H9 (cell line): ENCODE results near the gene GRIN2A. TPM values are rescaled to one million over a fixed set of nuclear protein-coding genes. Genes with fewer than 3 reads are reported as not detected.

Experiments used
- DNase-seq: peaks from one replicate; pipeline ENCODE4 v3.0.0-alpha.2; 2017
- H2AFZ ChIP-seq: one replicate; pipeline ENCODE4 v1.6.1; 2013; ENCODE audit warnings: mild to moderate bottlenecking, low read length, control low read depth, moderate library complexity
- H2AK5ac ChIP-seq: 2 replicates; pipeline ENCODE4 v1.6.1; 2013; ENCODE audit warnings: low read length, control low read depth, mixed read lengths; ENCODE audit not compliant: insufficient read length
- H2BK120ac ChIP-seq: one replicate; pipeline ENCODE4 v1.6.1; 2013; ENCODE audit warnings: low read depth, mild to moderate bottlenecking, low read length, control low read depth, inconsistent platforms; ENCODE audit not compliant: poor library complexity, severe bottlenecking
- H2BK12ac ChIP-seq: 2 replicates; pipeline ENCODE4 v1.6.1; 2013; ENCODE audit warnings: low read length, control low read depth, mixed read lengths, low read depth; ENCODE audit not compliant: insufficient read length
- H2BK15ac ChIP-seq: 2 replicates; pipeline ENCODE4 v1.6.1; 2013; ENCODE audit warnings: low read depth, low read length, control low read depth
- H2BK20ac ChIP-seq: one replicate; pipeline ENCODE4 v1.6.1; 2013; ENCODE audit warnings: low read depth, mild to moderate bottlenecking, low read length, control low read depth, inconsistent platforms; ENCODE audit not compliant: poor library complexity, severe bottlenecking
- H2BK5ac ChIP-seq: 2 replicates; pipeline ENCODE4 v1.6.1; 2013; ENCODE audit warnings: low read length, control low read depth, mixed read lengths; ENCODE audit not compliant: insufficient read length
- H3K14ac ChIP-seq: 2 replicates; pipeline ENCODE4 v1.6.1; 2013; ENCODE audit warnings: low read length, control low read depth; ENCODE audit not compliant: insufficient read depth
- H3K18ac ChIP-seq: 2 replicates; pipeline ENCODE4 v1.6.1; 2013; ENCODE audit warnings: low read depth, mild to moderate bottlenecking, mixed read lengths, low read length, control low read depth; ENCODE audit not compliant: insufficient read length
- H3K23ac ChIP-seq: 2 replicates; pipeline ENCODE4 v1.6.1; 2013; ENCODE audit warnings: low read length, control low read depth, mixed read lengths, low read depth; ENCODE audit not compliant: insufficient read length
- H3K23me2 ChIP-seq: 2 replicates; pipeline ENCODE4 v1.6.1; 2013; ENCODE audit warnings: low read depth, mild to moderate bottlenecking, mixed read lengths, low read length, control low read depth; ENCODE audit not compliant: insufficient read length, poor library complexity, severe bottlenecking
- H3K27ac ChIP-seq: 2 replicates; pipeline ENCODE4 v1.5.1; 2013; ENCODE audit warnings: low read length, control low read depth, mixed read lengths, low read depth; ENCODE audit not compliant: insufficient read length
- H3K27me3 ChIP-seq: 2 replicates; pipeline ENCODE4 v1.6.1; 2013; ENCODE audit warnings: low read length, control low read depth, inconsistent platforms; ENCODE audit not compliant: insufficient read depth
- H3K4ac ChIP-seq: 2 replicates; pipeline ENCODE4 v1.6.1; 2013; ENCODE audit warnings: low read depth, mild to moderate bottlenecking, control low read depth, inconsistent platforms, low read length, moderate library complexity
- H3K4me1 ChIP-seq: 2 replicates; pipeline ENCODE4 v1.6.1; 2013; ENCODE audit warnings: low read length, control low read depth, inconsistent platforms; ENCODE audit not compliant: insufficient read depth
- H3K4me2 ChIP-seq: 2 replicates; pipeline ENCODE4 v1.6.1; 2013; ENCODE audit warnings: low read length, control low read depth, mixed read lengths; ENCODE audit not compliant: insufficient read length, insufficient read depth
- H3K56ac ChIP-seq: 2 replicates; pipeline ENCODE4 v1.6.1; 2013; ENCODE audit warnings: low read depth, mild to moderate bottlenecking, mixed read lengths, low read length, control low read depth; ENCODE audit not compliant: insufficient read length
- H3K79me1 ChIP-seq: 2 replicates; pipeline ENCODE4 v1.6.1; 2013; ENCODE audit warnings: low read depth, mild to moderate bottlenecking, moderate library complexity, low read length, control low read depth, inconsistent platforms; ENCODE audit not compliant: insufficient read depth, poor library complexity, severe bottlenecking
- H3K79me2 ChIP-seq: 2 replicates; pipeline ENCODE4 v1.6.1; 2013; ENCODE audit warnings: low read length, control low read depth, inconsistent platforms; ENCODE audit not compliant: insufficient read depth
- H3K9ac ChIP-seq: 2 replicates; pipeline ENCODE4 v1.6.1; 2013; ENCODE audit warnings: low read length, control low read depth, mixed read lengths; ENCODE audit not compliant: insufficient read length; ENCODE audit errors: extremely low read depth
- H3K9me3 ChIP-seq: one replicate; pipeline ENCODE4 v1.6.1; 2013; ENCODE audit warnings: low read depth, low read length, inconsistent platforms; ENCODE audit not compliant: control insufficient read depth
- H3T11ph ChIP-seq: one replicate; pipeline ENCODE4 v1.6.1; 2013; ENCODE audit warnings: mild to moderate bottlenecking, low read length, control low read depth, inconsistent platforms
- H4K20me1 ChIP-seq: one replicate; pipeline ENCODE4 v1.6.1; 2013; ENCODE audit not compliant: control insufficient read depth, insufficient read length, insufficient read depth
- H4K5ac ChIP-seq: 2 replicates; pipeline ENCODE4 v1.6.1; 2013; ENCODE audit warnings: low read depth, mild to moderate bottlenecking, mixed read lengths, low read length, control low read depth; ENCODE audit not compliant: insufficient read length
- H4K8ac ChIP-seq: replicated peaks from 2 replicates; pipeline ENCODE4 v1.6.1; 2013; ENCODE audit warnings: low read length, control low read depth, mixed read lengths, low read depth; ENCODE audit not compliant: insufficient read length
- H4K91ac ChIP-seq: 2 replicates; pipeline ENCODE4 v1.6.1; 2013; ENCODE audit warnings: low read depth, mild to moderate bottlenecking, moderate library complexity, mixed read lengths, low read length, control low read depth; ENCODE audit not compliant: insufficient read length
- H3K27ac Mint-ChIP-seq, 3 experiments: 2 replicates in 2 of 3; 3 replicates in 1 of 3; pipeline ENCODE4 v1.8.0; 2020 to 2021; ENCODE audit warnings: mixed read lengths in 3 of 3, mild to moderate bottlenecking in 1 of 3, moderate library complexity in 1 of 3
- H3K27me3 Mint-ChIP-seq: 2 replicates; pipeline ENCODE4 v1.8.0; 2021; ENCODE audit warnings: low read depth, mild to moderate bottlenecking, moderate library complexity, mixed read lengths
- H3K36me3 Mint-ChIP-seq, 3 experiments: 2 replicates in 2 of 3; 3 replicates in 1 of 3; pipeline ENCODE4 v1.8.0; 2020 to 2021; ENCODE audit warnings: low read depth in 3 of 3, mixed read lengths in 3 of 3; ENCODE audit not compliant: insufficient read depth in 1 of 3
- H3K4me1 Mint-ChIP-seq, 2 experiments: 2 replicates each; pipeline ENCODE4 v1.8.0; 2020; ENCODE audit warnings: mixed read lengths in 2 of 2
- H3K4me3 Mint-ChIP-seq, 2 experiments: 2 replicates in 1 of 2; 3 replicates in 1 of 2; pipeline ENCODE4 v1.8.0; 2020 to 2021; ENCODE audit warnings: mild to moderate bottlenecking in 2 of 2, mixed read lengths in 2 of 2, moderate library complexity in 1 of 2
- H3K9me3 Mint-ChIP-seq, 2 experiments: 2 replicates in 1 of 2; 3 replicates in 1 of 2; pipeline ENCODE4 v1.8.0; 2020; ENCODE audit warnings: mild to moderate bottlenecking in 2 of 2, mixed read lengths in 2 of 2, moderate library complexity in 1 of 2
- CTCF ChIP-seq: fragments of 200-600 bp; sonication (generic); conservative IDR thresholded peaks from 3 replicates; pipeline ENCODE4 v1.8.0; 2021; ENCODE audit warnings: antibody characterized with exemption, mild to moderate bottlenecking
- WGBS: extraction: QIAGEN DNeasy Blood & Tissue Kit; methylation state at CpG from one replicate; pipeline ENCODE4 v1.1.7; 2013; ENCODE audit warnings: missing lambda C conversion rate, low lambda C conversion rate, mixed read lengths; ENCODE audit not compliant: insufficient read length; ENCODE audit errors: extremely low coverage; 5-methylcytosine and 5-hydroxymethylcytosine counted together
- total RNA-seq: library from RNA; stranded (reverse); gene quantifications from 2 replicates; pipeline ENCODE4 v1.2.1, GENCODE V29; 2021

Gene GRIN2A
- total RNA-seq, 1 experiment from 2014 or later = 1.5 TPM

DNA sequence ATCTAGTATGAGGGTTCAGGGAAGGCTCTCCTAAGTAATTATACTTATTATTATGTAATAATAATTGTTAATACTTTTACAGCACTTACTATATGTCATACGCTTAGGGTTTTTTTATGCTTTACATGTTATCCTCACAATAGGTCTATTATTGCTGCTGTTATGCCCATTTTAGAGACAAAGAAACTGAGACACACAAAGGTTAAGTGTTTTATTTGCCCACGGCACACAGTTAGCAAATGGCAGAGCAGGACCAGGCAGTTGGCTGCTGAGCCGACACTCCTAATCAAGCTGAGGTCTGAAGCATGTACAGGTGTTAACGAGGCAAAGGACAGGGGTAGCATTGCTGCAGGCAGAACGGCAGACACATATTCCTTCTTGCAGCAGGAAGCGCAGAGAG lies 443.5 kb downstream of the GRIN2A start:
- DNase-seq = no peak
- H3K56ac ChIP-seq = no peak overlapping the region
- H4K5ac ChIP-seq = no peak overlapping the region
- no peaks in the 10 kb centered on the region; the same call in 1 of the 2 replicates for H3K4me1 ChIP-seq
- H3K27ac ChIP-seq = no peak overlapping the region
- no peak for TF ChIP-seq CTCF
- H3K23ac ChIP-seq = no peak overlapping the region
- no peak overlapping the region for H3T11ph ChIP-seq
- H3K14ac ChIP-seq = no peak overlapping the region
- H4K20me1 ChIP-seq = no peaks in the 10 kb centered on the region
- Mint-ChIP-seq H3K27ac (peak overlapping the region in 1 of 3 experiments; percentile 19; a peak in 2 of 7 replicates), H3K4me1 (no peaks in the 10 kb centered on the region), H3K4me3 (no peak overlapping the region), H3K36me3 (no peaks in the 10 kb centered on the region), H3K27me3 (no peaks in the 10 kb centered on the region), H3K9me3 (no peaks in the 10 kb centered on the region)
- no peak overlapping the region for H4K8ac ChIP-seq
- no peak overlapping the region for H2AFZ ChIP-seq
- no peak overlapping the region for H2BK5ac ChIP-seq
- H3K79me1 ChIP-seq = no peaks in the 10 kb centered on the region
- H4K91ac ChIP-seq = no peak overlapping the region
- WGBS = no CpG with 5 or more reads among the region's 6 CpGs
- no peak overlapping the region for H2BK20ac ChIP-seq
- H3K4me2 ChIP-seq = no peak overlapping the region
- 0 out of 2 replicates have a peak, but pooled peaks cover 1% of the 10 kb centered on the region for H3K79me2 ChIP-seq
- H2BK120ac ChIP-seq = no peak overlapping the region
- no peak overlapping the region for H2AK5ac ChIP-seq
- no peaks in the 10 kb centered on the region for H3K23me2 ChIP-seq
- no peak overlapping the region for H3K9ac ChIP-seq
- H2BK15ac ChIP-seq = no peak overlapping the region
- peak overlapping the region; percentile 73 for H3K18ac ChIP-seq
- H2BK12ac ChIP-seq = no peak overlapping the region
- no peak overlapping the region for H3K4ac ChIP-seq
- no peaks in the 10 kb centered on the region for H3K27me3 ChIP-seq
- no peaks in the 10 kb centered on the region for H3K9me3 ChIP-seq
